Liver (tissue), 9 donors: ENCODE measurements around the gene VPS37D. TPM values are rescaled to one million over a fixed set of nuclear protein-coding genes. Genes with fewer than 3 reads are reported as not detected.

Experiments
- DNase-seq: peaks from one replicate; pipeline ENCODE4 v3.0.0-alpha.2; 2017; ENCODE audit warnings: low spot score
- H3K27ac ChIP-seq, 2 donors: one replicate each; pipeline ENCODE4 v1.7.0; 2013; ENCODE audit warnings: inconsistent platforms in 2 of 2, low read length in 2 of 2, control low read depth in 1 of 2, low read depth in 1 of 2, mild to moderate bottlenecking in 1 of 2
- H3K27me3 ChIP-seq, 4 donors: one replicate each; pipeline versions ENCODE4 v1.6.1 to v1.7.0; 2013; ENCODE audit warnings: low read length in 3 of 4, inconsistent platforms in 1 of 4, mild to moderate bottlenecking in 1 of 4, moderate library complexity in 1 of 4; ENCODE audit not compliant: control insufficient read depth in 4 of 4, insufficient read depth in 4 of 4
- H3K36me3 ChIP-seq, 4 donors: one replicate each; pipeline versions ENCODE4 v1.6.1 to v1.7.0; 2013; ENCODE audit warnings: low read length in 3 of 4, mild to moderate bottlenecking in 3 of 4, low read depth in 1 of 4, moderate library complexity in 1 of 4; ENCODE audit not compliant: control insufficient read depth in 4 of 4, insufficient read depth in 3 of 4
- H3K4me1 ChIP-seq, 4 donors: one replicate each; pipeline versions ENCODE4 v1.6.1 to v1.7.0; 2013; ENCODE audit warnings: low read length in 3 of 4, mild to moderate bottlenecking in 3 of 4, moderate library complexity in 1 of 4; ENCODE audit not compliant: control insufficient read depth in 4 of 4, insufficient read depth in 4 of 4
- H3K4me3 ChIP-seq, 3 donors: one replicate each; pipeline versions ENCODE4 v1.6.1 to v1.7.0; 2013; ENCODE audit warnings: low read length in 3 of 3, control low read depth in 1 of 3, low read depth in 1 of 3, mild to moderate bottlenecking in 1 of 3
- H3K9ac ChIP-seq, 2 donors: one replicate each; pipeline ENCODE4 v1.7.0; 2013; ENCODE audit warnings: low read length in 2 of 2, mild to moderate bottlenecking in 2 of 2, moderate library complexity in 2 of 2, control low read depth in 1 of 2, low read depth in 1 of 2
- H3K9me3 ChIP-seq, 4 donors: one replicate each; pipeline versions ENCODE4 v1.6.1 to v1.7.0; 2013; ENCODE audit warnings: low read length in 3 of 4; ENCODE audit not compliant: control insufficient read depth in 4 of 4
- EGR1 ChIP-seq, 2 donors: IDR thresholded peaks; 2 replicates each; pipeline ENCODE4 v1.6.1; 2016 to 2018; ENCODE audit warnings: antibody characterized with exemption in 2 of 2, low read depth in 2 of 2
- FOXA1 ChIP-seq: IDR thresholded peaks from 2 replicates; pipeline ENCODE4 v1.6.1; 2016; ENCODE audit warnings: antibody characterized with exemption
- FOXA2 ChIP-seq: IDR thresholded peaks from 2 replicates; pipeline ENCODE4 v1.6.1; 2016; ENCODE audit warnings: antibody characterized with exemption
- GABPA ChIP-seq, 2 donors: IDR thresholded peaks in 1 of 2; conservative IDR thresholded peaks in 1 of 2; 2 replicates each; pipeline ENCODE4 v1.6.1; 2016; ENCODE audit warnings: antibody characterized with exemption in 2 of 2, mild to moderate bottlenecking in 1 of 2, moderate library complexity in 1 of 2
- NR2F2 ChIP-seq: IDR thresholded peaks from 2 replicates; pipeline ENCODE4 v1.6.1; 2016; ENCODE audit warnings: antibody characterized with exemption
- REST ChIP-seq: IDR thresholded peaks from 2 replicates; pipeline ENCODE4 v1.6.1; 2016; ENCODE audit warnings: antibody characterized with exemption, mild to moderate bottlenecking
- RXRA ChIP-seq, 2 donors: IDR thresholded peaks; 2 replicates each; pipeline ENCODE4 v1.6.1; 2017 to 2018; ENCODE audit warnings: antibody characterized with exemption in 2 of 2, mild to moderate bottlenecking in 1 of 2
- TAF1 ChIP-seq: conservative IDR thresholded peaks from 2 replicates; pipeline ENCODE4 v1.6.1; 2016; ENCODE audit warnings: antibody characterized with exemption, mild to moderate bottlenecking
- YY1 ChIP-seq: IDR thresholded peaks from 2 replicates; pipeline ENCODE4 v1.6.1; 2016; ENCODE audit warnings: antibody characterized with exemption, mild to moderate bottlenecking
- ZBTB33 ChIP-seq: IDR thresholded peaks from 2 replicates; pipeline ENCODE4 v1.6.1; 2016; ENCODE audit warnings: antibody characterized with exemption
- WGBS: extraction: QIAGEN DNeasy Blood & Tissue Kit; methylation state at CpG from one replicate; pipeline ENCODE4 v1.1.7; 2013; 5-methylcytosine and 5-hydroxymethylcytosine counted together
- polyA plus RNA-seq, 2 donors: library from polyadenylated mRNA; stranded (reverse) in 1 of 2; unstranded in 1 of 2; fragments of 200-250 nt in 1 of 2; fragments of >200 nt in 1 of 2; fragmentation: Nextera tagmentation in 1 of 2; extraction: Ambion mirVana in 1 of 2; gene quantifications; one replicate each; pipeline versions ENCODE4 v1.2.1 to v1.2.3, GENCODE V29; 2013 to 2015
- total RNA-seq, 2 donors: library from RNA; depleted of rRNA; stranded (reverse); fragments of >200 nt; gene quantifications; one replicate each; pipeline ENCODE4 v1.2.3, GENCODE V29; 2014
- TF ChIP-seq, protein P1 (sequence below): fragments of 150-350 bp; IDR thresholded peaks from 2 replicates; pipeline ENCODE4 v1.5.1; 2017; ENCODE audit warnings: improper control_type of control experiment, low read depth, low read length; ENCODE audit not compliant: missing input control
- TF ChIP-seq, protein P2 (sequence below): IDR thresholded peaks from 2 replicates; pipeline ENCODE4 v1.6.1; 2016; ENCODE audit warnings: antibody characterized with exemption
- TF ChIP-seq, protein P3 (sequence below): IDR thresholded peaks from 2 replicates; pipeline ENCODE4 v1.6.1; 2016; ENCODE audit warnings: antibody characterized with exemption
- donor health status: healthy.
- donor health status: healthy.
- donor health status: healthy.
- donor health status: healthy.
- donor health status: healthy.

VPS37D gene
- total and polyA plus RNA-seq, 4 donors = 0.38 to 3.3 (median 1.3) TPM

DNA sequence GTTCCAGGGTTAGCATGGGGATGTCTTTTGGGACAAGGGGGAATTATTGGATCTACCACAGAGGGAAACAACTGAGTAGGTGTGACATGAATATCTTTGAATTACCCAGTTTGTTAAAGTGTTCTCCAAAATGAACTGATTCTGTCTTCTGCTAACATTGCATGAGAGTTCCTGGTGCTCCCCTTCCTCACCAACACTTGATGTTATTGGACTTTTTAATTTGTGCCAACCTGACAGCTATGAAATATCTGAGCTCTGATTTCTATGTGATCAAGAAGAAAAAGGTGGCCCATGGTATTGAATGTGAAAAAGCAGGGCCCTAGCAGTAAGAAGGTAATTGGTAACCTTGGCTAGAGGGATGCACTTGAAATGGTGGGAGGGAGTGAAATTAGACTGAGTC is 4.6 kb upstream of the VPS37D start (continued):
- TF ChIP-seq, protein P1, sequence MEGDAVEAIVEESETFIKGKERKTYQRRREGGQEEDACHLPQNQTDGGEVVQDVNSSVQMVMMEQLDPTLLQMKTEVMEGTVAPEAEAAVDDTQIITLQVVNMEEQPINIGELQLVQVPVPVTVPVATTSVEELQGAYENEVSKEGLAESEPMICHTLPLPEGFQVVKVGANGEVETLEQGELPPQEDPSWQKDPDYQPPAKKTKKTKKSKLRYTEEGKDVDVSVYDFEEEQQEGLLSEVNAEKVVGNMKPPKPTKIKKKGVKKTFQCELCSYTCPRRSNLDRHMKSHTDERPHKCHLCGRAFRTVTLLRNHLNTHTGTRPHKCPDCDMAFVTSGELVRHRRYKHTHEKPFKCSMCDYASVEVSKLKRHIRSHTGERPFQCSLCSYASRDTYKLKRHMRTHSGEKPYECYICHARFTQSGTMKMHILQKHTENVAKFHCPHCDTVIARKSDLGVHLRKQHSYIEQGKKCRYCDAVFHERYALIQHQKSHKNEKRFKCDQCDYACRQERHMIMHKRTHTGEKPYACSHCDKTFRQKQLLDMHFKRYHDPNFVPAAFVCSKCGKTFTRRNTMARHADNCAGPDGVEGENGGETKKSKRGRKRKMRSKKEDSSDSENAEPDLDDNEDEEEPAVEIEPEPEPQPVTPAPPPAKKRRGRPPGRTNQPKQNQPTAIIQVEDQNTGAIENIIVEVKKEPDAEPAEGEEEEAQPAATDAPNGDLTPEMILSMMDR = no peak
- TF ChIP-seq FOXA1 (no peak), NR2F2 (no peak), GABPA (IDR thresholded peaks at IDR 0.05 in 1 of 2, conservative IDR thresholded peaks at IDR 0.05 in 1 of 2) (no peak), TAF1 (no peak)

DNA sequence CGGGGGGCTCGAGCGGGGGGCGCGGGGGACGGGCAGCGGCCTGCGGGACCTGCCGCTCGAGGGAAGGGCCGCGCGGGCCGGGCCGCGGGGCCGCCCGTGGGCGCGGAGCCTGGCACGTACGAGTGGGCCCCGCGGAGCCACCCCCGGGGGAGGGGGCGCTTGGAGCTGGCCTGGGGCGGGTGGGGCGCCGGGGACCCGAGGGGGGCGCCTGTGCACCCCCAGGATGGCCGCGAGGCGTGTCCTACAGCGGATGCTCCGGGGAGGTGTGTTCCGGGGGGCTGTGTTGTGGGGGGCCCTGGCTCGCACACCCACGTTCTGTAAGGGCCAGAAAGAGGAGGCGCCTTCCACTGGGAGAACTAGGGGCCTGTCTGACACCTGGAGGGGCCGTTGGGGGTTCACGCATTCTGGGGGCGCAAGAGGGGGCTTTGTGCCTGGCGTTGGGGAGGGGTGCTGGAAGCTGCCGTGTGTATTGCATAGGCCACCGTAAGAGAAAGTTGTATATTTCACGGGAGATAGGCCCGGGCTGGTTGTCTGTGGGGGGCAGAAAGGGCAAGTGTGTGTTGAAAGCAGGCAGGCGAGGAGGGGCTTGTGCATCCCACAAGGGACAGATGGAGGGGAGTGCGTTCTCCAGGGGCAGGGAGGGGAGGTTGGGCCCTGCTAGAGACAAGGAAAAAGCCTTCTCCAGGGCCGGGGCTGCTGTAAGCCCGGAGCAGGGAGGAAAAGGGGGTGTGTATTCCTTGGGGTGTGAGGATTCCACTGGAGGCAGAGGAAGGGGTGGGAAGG is 663 bp downstream of the VPS37D start:
- peak overlapping the region in 2 of 3 donors; percentile 10 to 83 for H3K4me3 ChIP-seq
- H3K9me3 ChIP-seq = no peaks in the 10 kb centered on the region
- no peak for DNase-seq
- H3K9ac ChIP-seq = peak overlapping the region in 1 of 2 donors; percentile 7
- peaks cover 8 to 31% (median 17%) of the 10 kb centered on the region in 4 donors for H3K4me1 ChIP-seq
- H3K27ac ChIP-seq = no peak overlapping the region
- 5% methylated on average over 52 of the region's 52 CpGs for WGBS
- TF ChIP-seq EGR1 (IDR thresholded peaks at IDR 0.05; ENCODE audit: low read depth in 2 of 2) (no peak), TAF1 (no peak), FOXA1 (no peak), REST (no peak), RXRA (IDR thresholded peaks at IDR 0.05) (no peak), YY1 (no peak), FOXA2 (no peak), NR2F2 (no peak), ZBTB33 (no peak)
- TF ChIP-seq, protein P2, sequence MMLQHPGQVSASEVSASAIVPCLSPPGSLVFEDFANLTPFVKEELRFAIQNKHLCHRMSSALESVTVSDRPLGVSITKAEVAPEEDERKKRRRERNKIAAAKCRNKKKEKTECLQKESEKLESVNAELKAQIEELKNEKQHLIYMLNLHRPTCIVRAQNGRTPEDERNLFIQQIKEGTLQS = no peak
- TF ChIP-seq, protein P3, sequence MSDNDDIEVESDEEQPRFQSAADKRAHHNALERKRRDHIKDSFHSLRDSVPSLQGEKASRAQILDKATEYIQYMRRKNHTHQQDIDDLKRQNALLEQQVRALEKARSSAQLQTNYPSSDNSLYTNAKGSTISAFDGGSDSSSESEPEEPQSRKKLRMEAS = no peak
- TF ChIP-seq, protein P1 = no peak
- no peaks in the 10 kb centered on the region for H3K36me3 ChIP-seq
- no peaks in the 10 kb centered on the region for H3K27me3 ChIP-seq
